GM18498 (cell line): ENCODE measurements around the gene EML4.
"Not testable (repeated sequence)": the region's sequence is repeated elsewhere in the genome, so short reads cannot be mapped to it uniquely, and the experiment has no call there.

Experiments
- ATAC-seq: cut with Tn5 transposase; IDR thresholded peaks from one replicate; pipeline ENCODE4 v1.9.1; 2021; ENCODE audit warnings: mild to moderate bottlenecking, moderate library complexity; ENCODE audit not compliant: unreplicated experiment

EML4 gene, protein sequence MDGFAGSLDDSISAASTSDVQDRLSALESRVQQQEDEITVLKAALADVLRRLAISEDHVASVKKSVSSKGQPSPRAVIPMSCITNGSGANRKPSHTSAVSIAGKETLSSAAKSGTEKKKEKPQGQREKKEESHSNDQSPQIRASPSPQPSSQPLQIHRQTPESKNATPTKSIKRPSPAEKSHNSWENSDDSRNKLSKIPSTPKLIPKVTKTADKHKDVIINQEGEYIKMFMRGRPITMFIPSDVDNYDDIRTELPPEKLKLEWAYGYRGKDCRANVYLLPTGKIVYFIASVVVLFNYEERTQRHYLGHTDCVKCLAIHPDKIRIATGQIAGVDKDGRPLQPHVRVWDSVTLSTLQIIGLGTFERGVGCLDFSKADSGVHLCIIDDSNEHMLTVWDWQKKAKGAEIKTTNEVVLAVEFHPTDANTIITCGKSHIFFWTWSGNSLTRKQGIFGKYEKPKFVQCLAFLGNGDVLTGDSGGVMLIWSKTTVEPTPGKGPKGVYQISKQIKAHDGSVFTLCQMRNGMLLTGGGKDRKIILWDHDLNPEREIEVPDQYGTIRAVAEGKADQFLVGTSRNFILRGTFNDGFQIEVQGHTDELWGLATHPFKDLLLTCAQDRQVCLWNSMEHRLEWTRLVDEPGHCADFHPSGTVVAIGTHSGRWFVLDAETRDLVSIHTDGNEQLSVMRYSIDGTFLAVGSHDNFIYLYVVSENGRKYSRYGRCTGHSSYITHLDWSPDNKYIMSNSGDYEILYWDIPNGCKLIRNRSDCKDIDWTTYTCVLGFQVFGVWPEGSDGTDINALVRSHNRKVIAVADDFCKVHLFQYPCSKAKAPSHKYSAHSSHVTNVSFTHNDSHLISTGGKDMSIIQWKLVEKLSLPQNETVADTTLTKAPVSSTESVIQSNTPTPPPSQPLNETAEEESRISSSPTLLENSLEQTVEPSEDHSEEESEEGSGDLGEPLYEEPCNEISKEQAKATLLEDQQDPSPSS

GRCh38 chr2:42169100-42169873 is at the start of gene EML4:
Gene EML4 (plus strand): TSS chr2:42169353. CDS start chr2:42169612, 259 bp downstream.
- ATAC-seq: peak; percentile 86

GRCh38 chr2:42123426-42123825 is 45.7 kb upstream of the EML4 start:
- no peak for ATAC-seq

DNA sequence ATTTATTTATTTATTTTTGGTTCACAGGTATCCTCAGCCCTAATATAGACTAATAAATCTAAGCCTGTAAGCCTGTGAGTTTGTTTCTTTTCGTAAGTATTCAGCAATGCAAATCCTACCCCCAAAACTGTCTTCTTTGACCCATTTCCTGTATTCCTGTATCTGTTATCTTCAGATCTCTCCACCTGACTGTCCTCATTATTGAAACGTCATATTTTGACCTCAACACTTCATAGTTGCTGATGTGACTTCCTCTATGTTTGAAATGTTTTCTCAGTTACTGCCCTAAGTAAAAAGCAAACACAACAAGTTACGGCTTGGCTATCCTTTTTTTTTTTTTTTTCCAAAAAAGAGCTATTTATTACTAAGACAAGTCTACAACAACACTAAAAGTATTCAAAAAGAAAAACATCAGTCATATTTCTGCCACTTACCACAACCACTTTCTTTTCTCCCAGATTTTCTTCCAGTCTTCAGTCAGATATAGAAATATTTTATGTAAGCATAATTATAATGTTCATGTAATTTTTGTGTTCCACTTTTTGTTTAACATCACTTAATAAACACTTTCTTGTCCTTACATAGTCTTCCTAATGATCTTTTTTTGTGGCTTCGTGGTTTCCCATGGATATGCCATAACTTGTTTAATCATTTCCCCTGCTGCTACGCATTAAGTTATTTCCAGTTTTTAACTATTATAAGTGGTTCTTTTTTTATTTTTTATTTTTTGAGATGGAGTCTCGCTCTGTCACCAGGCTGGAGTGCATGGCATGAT is 45.0 kb upstream of the EML4 start:
- ATAC-seq: peak; percentile 70

DNA sequence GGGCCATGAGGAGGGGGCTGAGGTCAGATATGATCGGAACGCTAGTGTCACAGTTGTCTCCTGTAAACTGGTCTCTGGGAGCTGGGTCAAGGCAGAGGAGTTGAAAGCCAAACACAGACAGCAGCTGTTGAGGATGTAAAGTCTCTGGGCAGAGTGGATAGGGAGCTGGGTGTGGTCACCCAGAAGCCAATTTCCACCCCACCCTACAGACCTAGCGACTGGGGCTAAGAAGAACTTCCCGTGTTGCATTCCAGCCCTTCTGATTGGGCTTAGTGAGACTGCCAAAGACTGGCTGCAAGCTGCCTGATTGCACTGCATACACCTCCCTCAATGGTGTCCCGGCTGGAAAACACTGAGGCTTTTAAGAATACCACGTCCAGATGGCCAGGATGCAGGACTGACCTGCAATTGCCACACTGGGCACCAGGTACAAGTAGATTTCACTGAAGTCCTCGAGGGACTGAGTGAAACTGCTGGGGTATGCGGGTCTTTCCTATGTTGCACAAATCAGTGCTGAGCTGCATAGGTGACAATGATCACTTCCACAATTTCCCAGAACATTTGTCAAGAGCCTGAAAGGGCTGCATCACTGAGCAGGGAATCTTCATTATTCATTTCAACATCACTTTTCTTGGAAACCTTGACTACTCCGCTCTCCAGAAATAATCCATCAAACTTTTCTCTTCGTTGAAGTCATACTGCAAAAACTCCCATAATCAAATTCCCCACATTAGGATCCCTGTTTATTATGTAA is 43.1 kb upstream of the EML4 start:
- ATAC-seq: no peak

GRCh38 chr2:42126873-42127272 is 42.3 kb upstream of the EML4 start:
- not testable (repeated sequence) for ATAC-seq

DNA sequence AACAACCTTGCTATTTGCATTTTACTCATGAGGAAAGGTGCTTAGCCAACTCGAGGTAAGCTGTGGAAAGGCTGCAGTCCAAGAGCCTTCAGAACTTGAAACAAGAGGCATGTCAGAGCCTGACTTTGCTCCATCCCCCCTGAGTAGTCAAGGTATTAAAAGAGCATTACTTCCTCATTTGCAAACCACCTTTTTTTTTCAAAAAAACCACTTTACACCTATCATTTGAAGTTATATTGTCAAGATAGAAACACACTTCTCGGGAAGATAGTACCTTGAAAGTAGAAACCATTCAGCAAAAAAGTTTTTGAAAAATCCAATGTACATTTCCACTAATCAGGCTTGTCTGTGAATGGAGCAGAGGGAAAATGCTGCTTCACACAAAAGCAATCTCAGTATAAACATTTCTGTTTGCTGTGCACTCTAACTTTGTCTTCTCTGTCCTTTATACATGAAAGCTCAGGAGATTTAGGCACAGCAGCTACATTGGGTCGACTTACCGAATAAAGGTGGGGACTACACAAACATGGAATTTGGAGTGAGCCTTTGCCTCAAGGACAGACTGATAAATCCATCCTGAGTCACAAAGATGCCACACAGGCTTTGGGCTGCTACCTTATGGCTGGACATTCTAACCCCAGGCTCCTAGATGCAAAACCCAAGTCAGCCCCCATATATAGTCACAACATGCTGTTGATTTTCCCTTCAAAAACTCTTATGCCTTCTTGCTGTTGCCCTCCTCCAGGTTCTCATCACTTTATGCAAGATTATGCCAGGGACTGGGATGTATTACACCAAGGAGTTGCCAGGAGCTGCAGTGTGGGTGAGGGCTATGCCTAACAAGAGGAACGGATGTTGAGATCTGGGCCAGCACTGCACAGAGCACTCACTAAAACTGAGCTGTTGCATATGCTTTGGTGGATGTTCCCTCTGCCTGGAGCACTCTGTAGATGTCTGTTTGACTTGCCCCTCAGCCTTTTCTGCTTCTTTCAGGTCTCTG is 41.4 kb upstream of the EML4 start:
- ATAC-seq: peak; percentile 80

- ATAC-seq: no peak
Observed at GRCh38 chr2:42128721-42129486, 40.2 kb upstream of the EML4 start.

DNA sequence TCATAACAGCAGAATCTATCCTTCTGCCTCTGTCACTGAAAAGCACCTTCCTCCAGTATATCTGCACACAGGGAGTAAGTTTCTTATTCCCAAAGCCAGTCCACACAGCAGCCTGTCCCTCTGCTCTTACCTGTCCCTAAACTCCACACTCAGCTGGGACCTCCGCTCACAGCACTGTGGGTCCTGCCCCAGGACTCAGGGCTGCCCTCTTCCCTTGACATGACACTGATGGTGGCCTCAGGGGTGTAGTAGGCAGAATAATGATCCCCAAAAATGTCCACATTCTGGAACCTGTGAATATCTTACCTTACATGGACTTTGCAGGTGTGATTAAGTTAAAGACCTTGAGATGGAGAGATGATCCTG is 39.7 kb upstream of the EML4 start:
- no peak for ATAC-seq

- ATAC-seq: no peak
Observed at GRCh38 chr2:42129947-42130346, 39.2 kb upstream of the EML4 start.

- not testable (repeated sequence) for ATAC-seq
Observed at GRCh38 chr2:42130858-42131257, 38.3 kb upstream of the EML4 start.

GRCh38 chr2:42132191-42132965 is 36.8 kb upstream of the EML4 start:
- ATAC-seq: no peak

DNA sequence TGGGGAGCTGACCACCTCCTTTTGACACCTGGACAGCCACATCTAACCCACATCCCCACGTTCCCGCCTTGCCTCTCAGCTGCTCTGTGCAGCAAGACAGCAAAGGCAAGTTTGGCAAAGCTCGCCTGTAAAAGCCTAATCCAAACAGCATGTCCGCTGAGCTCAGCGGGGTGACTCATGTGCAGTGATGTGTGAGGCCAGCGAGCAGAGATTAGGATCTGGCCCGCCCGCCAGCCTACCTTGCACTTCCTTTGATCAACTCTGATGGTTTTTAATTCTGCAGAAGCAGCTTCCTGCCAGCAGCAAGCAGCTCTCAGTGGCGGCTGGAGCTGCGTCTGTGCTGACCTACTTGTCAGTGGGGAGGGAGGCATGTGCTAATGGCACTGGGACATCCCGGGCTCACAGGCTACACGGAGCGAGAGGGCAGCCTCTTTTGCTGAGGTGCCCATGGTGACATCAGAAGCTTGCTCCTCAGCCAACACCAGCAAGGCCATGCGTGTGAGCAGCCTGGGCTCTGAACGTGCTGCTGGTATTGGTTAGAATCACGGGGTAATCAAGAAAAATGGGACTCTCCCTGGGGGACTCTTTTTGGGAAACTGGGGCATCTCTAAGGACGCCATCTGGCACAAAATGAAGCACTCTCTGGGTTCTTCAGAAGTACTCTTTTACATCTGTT is 36.0 kb upstream of the EML4 start:
- peak; percentile 88 for ATAC-seq

GRCh38 chr2:42133771-42134195 is 35.4 kb upstream of the EML4 start:
- ATAC-seq: no peak

GRCh38 chr2:42134401-42134932 is 34.7 kb upstream of the EML4 start:
- ATAC-seq: not testable (repeated sequence)

GRCh38 chr2:42135381-42136312 is 33.5 kb upstream of the EML4 start:
- no peak for ATAC-seq
